Lower leg skin (tissue), 3 donors: ENCODE measurements around the gene POU6F1.

Experiments used
- POLR2A ChIP-seq, 2 donors: fragments of 450-650 bp; IDR thresholded peaks; one replicate each; pipeline ENCODE4 v1.6.1; 2016 to 2017; ENCODE audit warnings: antibody characterized with exemption in 2 of 2, mild to moderate bottlenecking in 1 of 2, moderate library complexity in 1 of 2
- TF ChIP-seq, protein P1 (sequence below), 3 donors: fragments of 450-650 bp; IDR thresholded peaks; one replicate each; pipeline ENCODE4 v1.5.1; 2016; ENCODE audit warnings: antibody characterized with exemption in 3 of 3, mild to moderate bottlenecking in 3 of 3, moderate library complexity in 2 of 3

DNA sequence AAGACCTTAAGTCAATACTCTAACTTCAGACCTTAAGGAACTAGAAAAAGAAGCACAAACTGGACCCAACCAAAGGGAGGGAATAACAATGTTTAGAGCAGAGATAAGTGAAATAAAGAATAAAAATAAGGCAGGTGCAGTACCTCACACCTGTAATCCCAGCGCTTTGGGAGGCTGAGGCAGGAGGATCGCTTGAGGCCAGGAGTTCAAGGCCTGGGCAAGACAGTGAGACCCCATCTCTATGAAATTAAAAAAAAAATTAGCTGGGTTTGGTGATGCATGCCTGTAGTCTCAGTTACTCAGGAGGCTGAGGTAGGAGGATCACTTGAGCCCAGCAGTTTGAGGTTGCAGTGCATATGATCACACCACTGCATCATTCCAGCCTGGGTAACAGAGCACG lies 54.1 kb downstream of the POU6F1 start:
- TF ChIP-seq, protein P1, sequence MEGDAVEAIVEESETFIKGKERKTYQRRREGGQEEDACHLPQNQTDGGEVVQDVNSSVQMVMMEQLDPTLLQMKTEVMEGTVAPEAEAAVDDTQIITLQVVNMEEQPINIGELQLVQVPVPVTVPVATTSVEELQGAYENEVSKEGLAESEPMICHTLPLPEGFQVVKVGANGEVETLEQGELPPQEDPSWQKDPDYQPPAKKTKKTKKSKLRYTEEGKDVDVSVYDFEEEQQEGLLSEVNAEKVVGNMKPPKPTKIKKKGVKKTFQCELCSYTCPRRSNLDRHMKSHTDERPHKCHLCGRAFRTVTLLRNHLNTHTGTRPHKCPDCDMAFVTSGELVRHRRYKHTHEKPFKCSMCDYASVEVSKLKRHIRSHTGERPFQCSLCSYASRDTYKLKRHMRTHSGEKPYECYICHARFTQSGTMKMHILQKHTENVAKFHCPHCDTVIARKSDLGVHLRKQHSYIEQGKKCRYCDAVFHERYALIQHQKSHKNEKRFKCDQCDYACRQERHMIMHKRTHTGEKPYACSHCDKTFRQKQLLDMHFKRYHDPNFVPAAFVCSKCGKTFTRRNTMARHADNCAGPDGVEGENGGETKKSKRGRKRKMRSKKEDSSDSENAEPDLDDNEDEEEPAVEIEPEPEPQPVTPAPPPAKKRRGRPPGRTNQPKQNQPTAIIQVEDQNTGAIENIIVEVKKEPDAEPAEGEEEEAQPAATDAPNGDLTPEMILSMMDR (IDR thresholded peaks at IDR 0.05) = no peak
- TF ChIP-seq POLR2A (IDR thresholded peaks at IDR 0.05) = no peak
